HL-60 (cell line): Measurements from ENCODE around the gene TSPOAP1.

Source experiments
- CTCF ChIP-seq: IDR thresholded peaks from one replicate; pipeline ENCODE4 v1.5.1; 2011; ENCODE audit warnings: low read length, control low read depth, inconsistent platforms; ENCODE audit not compliant: insufficient read depth
- GABPA ChIP-seq: IDR thresholded peaks from 2 replicates; pipeline ENCODE4 v1.6.1; 2012; ENCODE audit warnings: low read depth
- POLR2AphosphoS5 ChIP-seq: IDR thresholded peaks from 2 replicates; pipeline ENCODE4 v1.6.1; 2012; ENCODE audit warnings: low read depth
- REST ChIP-seq: IDR thresholded peaks from 2 replicates; pipeline ENCODE4 v1.6.1; 2012; ENCODE audit warnings: low read depth; ENCODE audit not compliant: insufficient replicate concordance
- SPI1 ChIP-seq: IDR thresholded peaks from 2 replicates; pipeline ENCODE4 v1.6.1; 2012; ENCODE audit warnings: low read depth, mild to moderate bottlenecking, borderline replicate concordance

- TF ChIP-seq CTCF, result no peak
- no peak for TF ChIP-seq REST
- no peak; the same call in 1 of the 2 replicates for TF ChIP-seq POLR2AphosphoS5
- no peak for TF ChIP-seq GABPA
- TF ChIP-seq SPI1, result no peak
Measured at GRCh38 chr17:58263773-58264172, 64.8 kb downstream of the TSPOAP1 start.
